ENCODE measurements around the gene MAGI1. TPM values are rescaled to one million over a fixed set of nuclear protein-coding genes. Genes with fewer than 3 reads are reported as not detected.

MAGI1 gene
- total RNA-seq, 3 donors from 2014 or later (not counting 1 experiment from before 2014, with no cell fraction given): not detected

GRCh38 chr3:65996589-65996988, 42.1 kb downstream of the MAGI1 start:
- Mint-ChIP-seq H3K9me3 (no peaks in the 10 kb centered on the region), H3K27ac (no peak overlapping the region), H3K27me3 (ENCODE audit: low read depth in 2 of 2) (no peaks in the 10 kb centered on the region), H3K36me3 (no peaks in the 10 kb centered on the region), H3K4me3 (no peak overlapping the region), H3K4me1 (no peaks in the 10 kb centered on the region)
- Histone ChIP-seq H3K4me3 (ENCODE audit: low read length) (no peak overlapping the region), H3K9me3 (ENCODE audit: control insufficient read depth, insufficient read depth, low read length) (no peaks in the 10 kb centered on the region), H3K4me1 (ENCODE audit: control insufficient read depth, insufficient read depth, low read length) (no peaks in the 10 kb centered on the region), H3K27me3 (ENCODE audit: control insufficient read depth, insufficient read depth, low read length) (no peaks in the 10 kb centered on the region), H3K27ac (ENCODE audit: low read length) (no peak overlapping the region), H3K36me3 (ENCODE audit: control insufficient read depth, insufficient read depth, low read length) (no peaks in the 10 kb centered on the region)
- no peak for ATAC-seq
- no peak for DNase-seq
- WGBS (ENCODE audit: insufficient coverage): 84% methylated on average over 11 of the region's 11 CpGs
- TF ChIP-seq, protein P1, sequence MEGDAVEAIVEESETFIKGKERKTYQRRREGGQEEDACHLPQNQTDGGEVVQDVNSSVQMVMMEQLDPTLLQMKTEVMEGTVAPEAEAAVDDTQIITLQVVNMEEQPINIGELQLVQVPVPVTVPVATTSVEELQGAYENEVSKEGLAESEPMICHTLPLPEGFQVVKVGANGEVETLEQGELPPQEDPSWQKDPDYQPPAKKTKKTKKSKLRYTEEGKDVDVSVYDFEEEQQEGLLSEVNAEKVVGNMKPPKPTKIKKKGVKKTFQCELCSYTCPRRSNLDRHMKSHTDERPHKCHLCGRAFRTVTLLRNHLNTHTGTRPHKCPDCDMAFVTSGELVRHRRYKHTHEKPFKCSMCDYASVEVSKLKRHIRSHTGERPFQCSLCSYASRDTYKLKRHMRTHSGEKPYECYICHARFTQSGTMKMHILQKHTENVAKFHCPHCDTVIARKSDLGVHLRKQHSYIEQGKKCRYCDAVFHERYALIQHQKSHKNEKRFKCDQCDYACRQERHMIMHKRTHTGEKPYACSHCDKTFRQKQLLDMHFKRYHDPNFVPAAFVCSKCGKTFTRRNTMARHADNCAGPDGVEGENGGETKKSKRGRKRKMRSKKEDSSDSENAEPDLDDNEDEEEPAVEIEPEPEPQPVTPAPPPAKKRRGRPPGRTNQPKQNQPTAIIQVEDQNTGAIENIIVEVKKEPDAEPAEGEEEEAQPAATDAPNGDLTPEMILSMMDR (IDR thresholded peaks at IDR 0.05): no peak
- intact Hi-C loops (cut with micrococcal nuclease): no loop called here

- H3K4me1 Mint-ChIP-seq: no peaks in the 10 kb centered on the region
- TF ChIP-seq, protein P1 (IDR thresholded peaks at IDR 0.05): no peak
- no peaks in the 10 kb centered on the region for H3K9me3 Mint-ChIP-seq
- Histone ChIP-seq H3K36me3 (ENCODE audit: control insufficient read depth, insufficient read depth, low read length) (no peaks in the 10 kb centered on the region), H3K9me3 (ENCODE audit: control insufficient read depth, insufficient read depth, low read length) (no peaks in the 10 kb centered on the region), H3K4me1 (ENCODE audit: control insufficient read depth, insufficient read depth, low read length) (no peaks in the 10 kb centered on the region), H3K27me3 (ENCODE audit: control insufficient read depth, insufficient read depth, low read length) (no peaks in the 10 kb centered on the region), H3K27ac (ENCODE audit: low read length) (no peak overlapping the region), H3K4me3 (ENCODE audit: low read length) (no peak overlapping the region)
- H3K27me3 Mint-ChIP-seq (ENCODE audit: low read depth in 2 of 2): no peaks in the 10 kb centered on the region
- DNase-seq (no peak), ATAC-seq (no peak)
- H3K4me3 Mint-ChIP-seq: no peak overlapping the region
- whole genome bisulfite sequencing (ENCODE audit: insufficient coverage): 94% methylated on average over 5 of the region's 6 CpGs
- intact Hi-C loops (cut with micrococcal nuclease): no loop called here
- no peak overlapping the region for H3K27ac Mint-ChIP-seq
- H3K36me3 Mint-ChIP-seq: no peaks in the 10 kb centered on the region
These were observed 43.2 kb downstream of the MAGI1 start for GRCh38 chr3:65995515-65995914.

- TF ChIP-seq, protein P1 (IDR thresholded peaks at IDR 0.05): no peak
- no peaks in the 10 kb centered on the region for H3K9me3 Mint-ChIP-seq
- no peaks in the 10 kb centered on the region for H3K36me3 Mint-ChIP-seq
- DNase-seq: no peak
- Histone ChIP-seq H3K27ac (ENCODE audit: low read length) (no peak overlapping the region), H3K36me3 (ENCODE audit: control insufficient read depth, insufficient read depth, low read length) (no peaks in the 10 kb centered on the region), H3K27me3 (ENCODE audit: control insufficient read depth, insufficient read depth, low read length) (no peaks in the 10 kb centered on the region), H3K4me1 (ENCODE audit: control insufficient read depth, insufficient read depth, low read length) (no peaks in the 10 kb centered on the region), H3K4me3 (ENCODE audit: low read length) (no peak overlapping the region), H3K9me3 (ENCODE audit: control insufficient read depth, insufficient read depth, low read length) (no peaks in the 10 kb centered on the region)
- 87% methylated on average over 4 of the region's 4 CpGs for WGBS (ENCODE audit: insufficient coverage)
- no peak overlapping the region for H3K4me3 Mint-ChIP-seq
- intact Hi-C loops (cut with micrococcal nuclease): no loop called here
- H3K4me1 Mint-ChIP-seq: no peaks in the 10 kb centered on the region
- H3K27ac Mint-ChIP-seq: no peak overlapping the region
- no peak for ATAC-seq
- no peaks in the 10 kb centered on the region for H3K27me3 Mint-ChIP-seq (ENCODE audit: low read depth in 2 of 2)
These were observed 43.7 kb downstream of the MAGI1 start for GRCh38 chr3:65995030-65995429.

DNA sequence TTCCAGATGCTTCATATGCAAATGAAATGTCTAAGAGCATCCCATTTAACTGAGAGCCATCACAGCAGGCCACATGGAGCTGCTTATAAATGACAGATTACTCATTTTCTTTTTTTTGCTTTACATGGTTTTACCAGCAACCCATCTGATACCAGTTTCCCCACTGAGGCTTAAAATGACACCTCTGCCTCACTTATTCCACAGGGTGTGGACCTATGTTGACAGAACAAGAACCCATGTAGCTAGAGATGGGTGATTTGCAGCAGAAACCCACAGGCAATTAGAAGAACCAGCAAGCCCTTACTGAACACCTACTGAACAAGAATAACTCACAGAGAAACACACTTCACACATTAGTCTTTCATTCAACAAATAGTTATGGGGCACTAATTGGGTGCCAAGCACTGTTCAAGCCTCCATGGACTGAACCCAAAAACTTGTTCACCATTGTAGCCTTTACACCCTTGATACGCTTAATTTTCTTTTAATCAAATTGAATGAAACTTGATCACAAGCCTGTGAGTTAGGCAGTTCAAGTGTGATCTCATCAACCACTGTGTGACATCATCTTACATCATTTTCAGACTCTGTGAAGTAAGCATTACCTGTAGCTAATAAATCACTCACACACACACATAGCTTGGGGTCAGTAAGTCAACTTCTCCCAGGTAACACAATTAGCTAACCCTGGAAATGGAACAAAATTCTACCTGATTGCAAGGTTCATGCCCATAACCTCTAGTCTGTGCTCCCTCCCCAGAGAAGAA, 45.4 kb downstream of the MAGI1 start:
- no peaks in the 10 kb centered on the region for H3K4me1 ChIP-seq (ENCODE audit: control insufficient read depth, insufficient read depth, low read length)
- H3K27ac ChIP-seq (ENCODE audit: low read length): no peak overlapping the region
- H3K4me3 Mint-ChIP-seq: no peak overlapping the region
- no peak overlapping the region for H3K4me3 ChIP-seq (ENCODE audit: low read length)
- H3K27me3 ChIP-seq (ENCODE audit: control insufficient read depth, insufficient read depth, low read length): no peaks in the 10 kb centered on the region
- ATAC-seq (no peak), DNase-seq (no peak)
- no peaks in the 10 kb centered on the region for H3K4me1 Mint-ChIP-seq
- no peaks in the 10 kb centered on the region for H3K36me3 Mint-ChIP-seq
- H3K27ac Mint-ChIP-seq: no peak overlapping the region
- no peaks in the 10 kb centered on the region for H3K9me3 ChIP-seq (ENCODE audit: control insufficient read depth, insufficient read depth, low read length)
- no peaks in the 10 kb centered on the region for H3K27me3 Mint-ChIP-seq (ENCODE audit: low read depth in 2 of 2)
- no peaks in the 10 kb centered on the region for H3K9me3 Mint-ChIP-seq
- no peaks in the 10 kb centered on the region for H3K36me3 ChIP-seq (ENCODE audit: control insufficient read depth, insufficient read depth, low read length)
- 100% methylated on average over 1 of the region's 1 CpG for WGBS (ENCODE audit: insufficient coverage)
- TF ChIP-seq, protein P1 (IDR thresholded peaks at IDR 0.05): no peak
- intact Hi-C loops (cut with micrococcal nuclease): no loop called here

All from natural killer cell (primary cell).